ENCODE results near the gene FBXO17.

DNA sequence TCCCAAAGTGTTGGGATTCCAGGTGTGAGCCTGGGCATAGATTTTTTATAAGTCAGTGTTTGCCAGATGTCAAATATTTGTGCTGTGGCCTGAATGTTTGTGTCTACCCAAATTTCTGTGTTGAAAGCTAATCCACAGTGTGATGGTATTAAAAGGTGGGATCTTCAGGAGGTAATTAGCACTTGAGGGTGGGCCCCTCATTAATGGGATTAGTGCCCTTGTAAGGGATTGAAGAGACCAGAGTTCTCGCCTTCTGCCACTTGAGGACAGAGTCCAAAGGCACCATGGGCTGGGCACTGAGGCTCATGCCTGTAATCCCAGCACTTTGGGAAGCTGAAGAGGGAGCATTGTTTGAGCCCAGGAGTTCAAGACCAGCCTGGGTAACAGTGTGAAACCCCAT, 9.7 kb upstream of the FBXO17 start:
- TF ChIP-seq, protein P1, sequence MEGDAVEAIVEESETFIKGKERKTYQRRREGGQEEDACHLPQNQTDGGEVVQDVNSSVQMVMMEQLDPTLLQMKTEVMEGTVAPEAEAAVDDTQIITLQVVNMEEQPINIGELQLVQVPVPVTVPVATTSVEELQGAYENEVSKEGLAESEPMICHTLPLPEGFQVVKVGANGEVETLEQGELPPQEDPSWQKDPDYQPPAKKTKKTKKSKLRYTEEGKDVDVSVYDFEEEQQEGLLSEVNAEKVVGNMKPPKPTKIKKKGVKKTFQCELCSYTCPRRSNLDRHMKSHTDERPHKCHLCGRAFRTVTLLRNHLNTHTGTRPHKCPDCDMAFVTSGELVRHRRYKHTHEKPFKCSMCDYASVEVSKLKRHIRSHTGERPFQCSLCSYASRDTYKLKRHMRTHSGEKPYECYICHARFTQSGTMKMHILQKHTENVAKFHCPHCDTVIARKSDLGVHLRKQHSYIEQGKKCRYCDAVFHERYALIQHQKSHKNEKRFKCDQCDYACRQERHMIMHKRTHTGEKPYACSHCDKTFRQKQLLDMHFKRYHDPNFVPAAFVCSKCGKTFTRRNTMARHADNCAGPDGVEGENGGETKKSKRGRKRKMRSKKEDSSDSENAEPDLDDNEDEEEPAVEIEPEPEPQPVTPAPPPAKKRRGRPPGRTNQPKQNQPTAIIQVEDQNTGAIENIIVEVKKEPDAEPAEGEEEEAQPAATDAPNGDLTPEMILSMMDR (conservative IDR thresholded peaks at IDR 0.05): no peak
- TF ChIP-seq EZH2 (IDR thresholded peaks at IDR 0.05; ENCODE audit: low read depth): no peak
